NCI-H187 treated with DMSO at 0.1 percent for 48 hours (cell line): Measurements from ENCODE around the gene AANAT.

Experiments
- DNase-seq: peaks from one replicate; lab custom pipeline; 2025; lab: John Stamatoyannopoulos, UW

The AANAT gene

DNA sequence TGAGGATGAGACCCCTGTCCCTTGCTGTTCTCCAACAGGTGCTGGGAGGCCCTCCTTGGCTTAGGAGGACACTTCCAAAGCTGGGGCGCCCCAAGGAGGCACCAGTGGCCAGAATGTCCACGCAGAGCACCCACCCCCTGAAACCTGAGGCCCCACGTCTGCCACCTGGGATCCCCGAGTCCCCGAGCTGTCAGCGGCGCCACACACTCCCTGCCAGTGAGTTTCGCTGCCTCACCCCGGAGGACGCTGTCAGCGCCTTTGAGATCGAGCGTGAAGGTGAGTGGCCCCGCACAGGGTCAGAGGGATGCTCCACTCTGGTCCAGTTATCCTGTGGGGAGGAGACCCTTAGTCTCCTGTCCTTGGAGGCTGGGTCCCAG is 1.2 kb downstream of the AANAT start:
- DNase-seq = no peak

- no peak for DNase-seq
Measured at GRCh38 chr17:76469076-76469990, 1.9 kb downstream of the AANAT start.

- DNase-seq = no peak
Measured at GRCh38 chr17:76469991-76470739, 2.8 kb downstream of the AANAT start.

DNA sequence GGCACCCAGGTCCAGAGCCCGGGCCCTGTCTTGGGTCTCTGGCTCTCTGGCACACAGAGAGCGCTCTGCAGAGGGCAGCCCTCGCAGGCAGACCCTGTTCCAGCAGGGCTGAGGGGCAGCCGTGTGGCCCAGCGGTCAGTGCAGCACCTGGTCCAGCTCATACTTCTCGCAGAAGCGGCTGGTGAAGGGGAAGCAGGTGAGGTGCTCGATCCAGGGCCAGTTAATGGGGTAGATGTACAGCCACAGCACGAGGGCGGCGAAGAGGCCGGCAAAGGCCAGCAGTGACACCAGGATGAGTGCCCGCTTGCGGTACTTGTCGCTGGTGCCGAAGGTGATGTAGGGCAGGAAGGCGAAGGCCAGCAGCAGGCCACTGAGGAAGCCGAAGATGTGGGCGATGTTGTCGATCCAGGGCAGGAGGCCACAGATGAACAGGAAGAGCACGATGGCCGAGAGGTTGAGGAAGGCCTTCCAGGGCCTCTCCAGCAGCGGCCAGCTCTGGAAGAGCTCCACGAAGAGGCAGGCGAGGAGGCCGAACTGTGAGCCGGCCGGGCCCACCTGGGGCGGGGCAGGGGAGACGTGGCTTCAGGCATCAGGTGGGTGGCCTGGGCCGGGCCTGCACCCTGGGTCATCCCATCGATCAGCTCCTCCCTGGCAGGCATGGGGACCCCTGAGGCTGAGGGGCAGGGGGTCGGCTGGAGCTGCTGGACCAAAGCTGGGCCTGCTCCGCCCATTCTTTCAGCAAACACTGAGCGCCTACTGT is 4.3 kb downstream of the AANAT start:
- DNase-seq = no peak

- DNase-seq = no peak
Measured at GRCh38 chr17:76472258-76472645, 4.8 kb downstream of the AANAT start.

DNA sequence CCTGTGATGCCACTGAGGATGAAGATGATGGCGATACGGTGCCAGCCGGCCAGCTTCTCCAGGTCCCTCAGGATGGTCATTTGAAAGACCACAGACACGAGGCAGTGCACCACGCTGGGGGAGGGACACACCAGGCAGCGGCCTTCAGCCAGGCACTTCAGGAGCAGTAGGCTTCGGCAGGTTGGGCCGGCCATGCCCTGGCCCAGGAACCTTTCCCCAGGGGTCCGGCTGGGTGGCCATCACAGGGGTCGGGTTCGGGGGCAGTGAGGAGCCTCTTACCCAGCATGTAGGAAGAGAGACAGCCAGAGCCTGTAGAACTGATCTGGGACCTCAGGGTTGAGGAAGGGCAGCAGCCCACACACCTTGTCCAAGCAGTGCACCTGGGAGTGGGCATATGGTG is 5.3 kb downstream of the AANAT start:
- DNase-seq = no peak

DNA sequence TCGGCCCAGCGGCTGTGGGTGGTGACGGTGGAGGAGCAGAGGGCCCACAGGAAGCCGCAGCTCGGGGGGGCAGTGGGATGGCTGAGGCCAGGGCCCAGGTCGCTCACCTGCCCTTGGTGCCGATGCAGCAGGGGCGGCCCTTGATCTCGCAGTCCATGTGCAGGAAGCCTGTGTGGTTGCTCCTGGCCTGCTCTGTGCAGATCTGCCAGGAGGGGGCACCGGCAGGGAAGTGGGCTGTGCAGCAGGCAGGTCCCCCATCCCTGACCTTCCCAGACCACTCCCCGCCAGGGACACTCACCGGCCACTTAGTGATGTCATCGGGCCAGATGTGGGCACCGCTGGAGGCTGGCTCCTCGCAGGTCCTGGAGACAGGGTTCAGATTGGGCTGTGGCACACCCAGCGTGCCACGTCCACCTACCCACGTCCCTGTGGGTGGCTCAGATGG is 6.2 kb downstream of the AANAT start:
- no peak for DNase-seq

DNA sequence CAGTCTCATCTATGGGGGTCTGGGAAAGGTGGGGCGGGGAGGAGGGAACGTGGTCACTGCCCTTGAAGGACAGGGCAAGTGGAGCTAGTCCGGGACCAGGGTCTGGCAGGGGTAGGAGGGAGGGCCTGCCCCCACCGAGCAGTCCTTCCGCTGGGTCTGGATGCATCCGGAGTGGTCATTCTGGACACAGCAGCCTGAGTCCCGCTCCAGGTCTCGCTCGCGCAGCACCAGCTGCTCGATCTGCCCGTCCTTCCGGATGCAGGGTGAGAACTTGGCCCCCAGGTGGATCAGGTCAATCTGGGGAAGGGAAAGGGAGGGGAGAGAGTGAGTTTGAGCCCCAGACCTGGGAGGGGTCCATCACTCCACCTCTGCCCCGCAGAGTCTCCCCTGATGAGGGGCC is 6.8 kb downstream of the AANAT start:
- DNase-seq = no peak

- DNase-seq = no peak
Measured at GRCh38 chr17:76474894-76475293, 7.5 kb downstream of the AANAT start.

DNA sequence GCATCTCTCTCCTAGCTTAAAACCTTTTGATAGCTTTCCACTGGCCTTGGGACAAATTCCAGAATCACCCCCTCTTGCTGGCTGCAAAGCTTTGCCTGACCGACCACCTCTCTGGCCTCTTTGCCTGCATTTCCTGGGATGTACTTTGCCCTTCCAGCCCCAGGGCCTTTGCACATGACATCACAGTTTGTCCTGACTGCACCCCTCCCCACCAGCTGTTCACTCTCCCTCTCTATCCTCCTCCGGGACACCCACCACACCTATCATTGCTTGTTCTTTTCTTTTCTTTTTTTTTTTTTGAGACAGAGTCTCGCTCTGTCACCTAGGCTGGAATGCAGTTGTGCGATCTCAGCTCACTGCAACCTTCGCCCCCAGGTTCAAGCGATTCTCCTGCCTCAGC is 7.9 kb downstream of the AANAT start:
- no peak for DNase-seq

DNA sequence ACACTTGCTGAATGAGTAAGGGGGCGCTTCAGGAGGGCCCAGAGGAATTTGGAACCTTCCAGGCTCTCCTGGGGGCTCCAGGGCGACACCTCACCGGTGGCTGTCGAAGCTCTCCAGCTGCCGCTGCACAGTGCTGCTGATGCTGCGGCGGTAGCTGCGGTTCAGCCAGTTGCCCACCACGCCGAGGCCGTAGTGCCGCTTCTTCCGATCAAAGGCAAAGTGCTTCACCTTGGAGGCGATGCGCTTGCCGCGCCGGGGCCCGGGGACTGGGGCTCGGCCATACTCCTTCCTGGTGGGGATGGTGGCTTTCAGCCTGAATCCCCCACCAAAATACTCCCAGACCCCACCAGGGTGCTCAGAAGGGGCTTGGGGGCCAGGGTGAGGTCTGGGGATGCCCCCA is 9.3 kb downstream of the AANAT start:
- DNase-seq = no peak

DNA sequence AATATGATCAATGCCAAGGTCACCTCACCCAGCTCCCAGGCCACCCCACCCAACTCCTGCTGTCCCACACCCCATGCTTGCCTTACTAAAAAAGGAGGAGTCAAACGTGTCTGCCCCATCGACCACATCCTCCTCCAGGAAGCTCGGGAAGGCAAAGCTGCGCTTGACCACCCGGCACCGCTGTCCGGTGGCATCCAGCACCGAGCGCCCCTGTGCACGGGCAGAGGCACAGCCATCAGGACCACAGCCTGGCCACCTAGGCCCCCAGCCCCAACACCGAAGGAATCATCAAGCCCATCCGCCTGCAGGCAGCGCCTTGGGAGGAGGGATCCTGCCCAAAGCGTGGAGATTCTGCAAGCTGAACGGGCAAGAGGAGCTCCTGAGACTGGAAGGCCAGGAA is 10.2 kb downstream of the AANAT start:
- DNase-seq = no peak

GRCh38 chr17:76478097-76478496 is 10.7 kb downstream of the AANAT start:
- no peak for DNase-seq

DNA sequence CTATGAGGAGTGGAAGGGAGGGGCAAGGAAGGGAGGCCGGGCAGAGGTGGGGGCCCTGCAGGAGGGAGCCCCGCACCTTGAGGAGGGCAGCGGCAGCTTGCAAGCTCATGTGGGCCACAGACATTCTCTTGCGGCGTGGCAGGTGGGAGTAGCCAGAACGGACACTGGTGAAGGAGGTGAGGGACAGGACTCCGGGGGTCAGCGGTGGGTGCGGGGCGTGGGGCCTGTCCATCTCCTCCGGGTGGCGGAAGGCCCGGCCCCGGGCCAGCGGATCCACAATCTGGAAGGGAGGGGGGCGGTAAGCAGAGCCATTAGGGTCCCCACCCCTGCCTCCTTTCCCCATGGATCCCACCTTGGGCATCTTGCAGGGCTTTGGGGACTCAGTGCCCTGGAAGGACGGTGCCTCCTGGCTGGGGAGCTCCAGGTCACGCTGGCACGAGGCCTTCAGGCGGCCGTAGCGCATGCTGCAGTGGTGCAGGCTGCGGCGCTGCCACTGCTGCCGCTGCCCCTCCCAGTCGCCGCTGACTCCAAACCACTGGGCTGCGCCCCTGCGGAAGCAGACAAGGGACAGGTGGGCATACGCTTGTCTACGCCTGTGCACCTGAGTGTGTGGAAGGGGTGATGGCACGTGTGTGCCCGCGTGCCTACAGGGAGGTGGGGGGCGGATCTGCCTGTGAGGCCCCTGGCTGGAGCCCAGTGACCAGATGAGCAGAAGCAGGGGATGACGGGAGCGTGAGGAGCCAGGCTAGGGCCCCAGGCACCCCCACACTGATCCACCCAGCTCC is 11.5 kb downstream of the AANAT start:
- DNase-seq = no peak

GRCh38 chr17:76479515-76480060 is 12.2 kb downstream of the AANAT start:
- DNase-seq = no peak

GRCh38 chr17:76480632-76481031 is 13.2 kb downstream of the AANAT start:
- DNase-seq = no peak

- DNase-seq = no peak
Measured at GRCh38 chr17:76481071-76481655, 13.8 kb downstream of the AANAT start.

DNA sequence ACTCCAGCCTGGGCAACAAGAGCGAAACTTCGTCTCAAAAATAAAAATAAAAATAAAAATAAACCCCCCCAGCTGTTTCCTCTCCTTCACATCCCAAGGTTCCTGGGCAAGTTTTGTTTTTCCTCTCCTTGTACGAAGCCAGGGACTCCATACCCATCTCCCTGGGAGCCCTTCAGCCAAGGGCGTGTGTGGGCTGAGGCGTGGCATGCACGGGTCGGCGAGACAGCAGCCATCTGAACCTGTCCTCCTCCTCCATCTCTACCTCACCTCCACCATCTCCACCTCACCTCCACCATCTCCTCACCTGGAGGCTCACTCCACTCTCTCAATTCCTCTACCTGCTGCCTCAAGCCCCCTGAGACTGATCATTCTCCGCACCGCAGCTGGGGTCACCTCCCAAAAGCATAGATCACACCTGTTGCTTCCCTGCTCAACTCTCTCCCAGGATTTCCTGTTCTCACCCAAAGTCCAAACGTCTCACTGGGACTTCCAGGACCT is 16.9 kb downstream of the AANAT start:
- no peak for DNase-seq

DNA sequence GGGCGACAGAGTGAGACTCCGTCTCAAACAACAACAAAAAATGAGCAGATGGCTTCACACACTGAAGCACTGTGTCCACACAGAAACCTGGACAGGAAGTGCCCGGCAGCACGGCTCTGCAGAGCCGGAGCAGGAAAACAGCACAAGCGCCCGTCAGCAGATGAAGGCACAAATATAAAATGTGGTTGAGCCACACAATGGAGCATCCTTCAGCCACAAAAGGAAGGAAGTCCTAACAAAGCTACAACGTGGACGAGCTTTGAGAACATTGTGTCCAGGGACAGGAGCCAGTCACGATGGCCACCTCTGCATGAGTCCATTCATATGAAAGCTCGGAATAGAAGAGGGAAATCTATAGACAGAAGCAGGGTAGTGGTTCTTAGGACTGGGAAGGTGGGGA is 18.2 kb downstream of the AANAT start:
- no peak for DNase-seq

DNA sequence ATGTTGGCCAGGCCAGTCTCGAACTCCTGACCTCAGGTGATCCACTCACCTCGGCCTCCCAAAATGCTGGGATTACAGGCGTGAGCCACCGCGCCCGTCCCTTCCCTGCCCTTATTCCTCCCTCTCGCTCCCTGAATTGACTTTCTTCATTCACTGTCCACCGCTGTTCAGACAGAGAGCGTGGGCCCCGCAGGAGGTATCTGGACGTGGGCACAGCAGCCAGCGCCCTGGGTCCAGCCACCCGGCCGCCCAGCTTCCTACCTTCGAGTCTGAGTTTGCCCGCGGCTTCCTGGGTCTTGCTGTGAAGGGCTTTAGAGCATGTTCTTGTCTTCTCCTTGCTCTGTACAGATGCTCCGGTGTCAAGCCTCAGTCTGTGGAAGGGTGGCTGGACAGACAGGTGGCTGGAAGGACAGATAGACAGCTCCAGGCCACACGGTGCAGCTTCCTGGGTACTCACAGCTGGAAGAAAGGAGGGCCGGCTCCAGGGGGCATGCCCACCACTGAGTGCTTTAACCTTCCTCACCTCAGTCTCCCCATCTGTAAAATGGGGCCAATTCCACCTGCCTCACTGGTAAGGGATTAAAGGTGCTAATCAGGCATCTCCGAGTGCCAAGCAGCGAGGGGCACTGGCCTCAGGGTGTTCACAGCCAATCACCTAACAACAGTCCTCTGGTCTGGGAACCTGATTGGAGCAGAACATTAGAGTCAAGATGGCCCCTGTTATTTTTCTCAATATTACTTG is 20.2 kb downstream of the AANAT start:
- DNase-seq = no peak
